ENCODE measurements around the gene PYGB.

DNA sequence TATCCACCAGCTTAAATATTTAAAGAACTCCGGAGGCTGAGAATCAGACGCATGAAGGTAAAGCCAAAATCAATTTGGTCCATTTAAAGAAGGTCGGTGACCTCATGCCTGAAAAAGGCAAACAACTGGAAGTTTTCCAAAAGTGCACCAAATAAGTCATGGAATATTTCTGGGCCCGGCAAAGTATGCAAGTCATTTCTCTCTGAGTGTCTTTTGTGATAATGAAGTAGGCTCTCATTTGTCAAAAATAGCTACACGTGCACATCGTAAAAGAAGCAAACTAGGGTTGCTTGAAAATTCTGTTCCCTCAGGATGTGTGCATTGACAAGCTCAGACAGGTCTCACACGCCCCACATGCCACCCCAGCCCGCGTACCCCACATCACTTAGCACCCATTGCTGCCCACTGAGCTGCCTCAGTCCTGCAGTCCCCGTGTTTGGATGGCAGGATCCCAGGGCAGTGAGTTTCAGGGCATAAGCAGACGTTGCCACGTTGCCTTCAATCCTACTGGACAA is 20.5 kb upstream of the PYGB start:
- TF ChIP-seq, protein P1, sequence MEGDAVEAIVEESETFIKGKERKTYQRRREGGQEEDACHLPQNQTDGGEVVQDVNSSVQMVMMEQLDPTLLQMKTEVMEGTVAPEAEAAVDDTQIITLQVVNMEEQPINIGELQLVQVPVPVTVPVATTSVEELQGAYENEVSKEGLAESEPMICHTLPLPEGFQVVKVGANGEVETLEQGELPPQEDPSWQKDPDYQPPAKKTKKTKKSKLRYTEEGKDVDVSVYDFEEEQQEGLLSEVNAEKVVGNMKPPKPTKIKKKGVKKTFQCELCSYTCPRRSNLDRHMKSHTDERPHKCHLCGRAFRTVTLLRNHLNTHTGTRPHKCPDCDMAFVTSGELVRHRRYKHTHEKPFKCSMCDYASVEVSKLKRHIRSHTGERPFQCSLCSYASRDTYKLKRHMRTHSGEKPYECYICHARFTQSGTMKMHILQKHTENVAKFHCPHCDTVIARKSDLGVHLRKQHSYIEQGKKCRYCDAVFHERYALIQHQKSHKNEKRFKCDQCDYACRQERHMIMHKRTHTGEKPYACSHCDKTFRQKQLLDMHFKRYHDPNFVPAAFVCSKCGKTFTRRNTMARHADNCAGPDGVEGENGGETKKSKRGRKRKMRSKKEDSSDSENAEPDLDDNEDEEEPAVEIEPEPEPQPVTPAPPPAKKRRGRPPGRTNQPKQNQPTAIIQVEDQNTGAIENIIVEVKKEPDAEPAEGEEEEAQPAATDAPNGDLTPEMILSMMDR (IDR thresholded peaks at IDR 0.05), result no peak
- peak in 1 of 2 donors; percentile 43 for TF ChIP-seq POLR2AphosphoS5 (IDR thresholded peaks at IDR 0.05; ENCODE audit: insufficient read depth in 1 of 2, low read depth in 1 of 2)
